CMK (cell line): ENCODE data around the gene RAB33B.

Source experiments
- DNase-seq: peaks from one replicate; pipeline ENCODE4 v3.0.0-alpha.2; 2010; ENCODE audit warnings: low read depth

The RAB33B gene

GRCh38 chr4:139508581-139509237, 54.8 kb downstream of the RAB33B start:
- DNase-seq = no peak

GRCh38 chr4:139509727-139510410, 55.9 kb downstream of the RAB33B start:
- no peak for DNase-seq

- no peak for DNase-seq
These were observed 57.4 kb downstream of the RAB33B start for GRCh38 chr4:139511320-139511719.

- DNase-seq = no peak
These were observed 60.6 kb downstream of the RAB33B start for GRCh38 chr4:139514382-139515059.

- no peak for DNase-seq
These were observed 61.6 kb downstream of the RAB33B start for GRCh38 chr4:139515531-139515958.

GRCh38 chr4:139521754-139522401, 68.0 kb downstream of the RAB33B start:
- no peak for DNase-seq

- no peak for DNase-seq
These were observed 68.5 kb downstream of the RAB33B start for GRCh38 chr4:139522457-139522856.

- DNase-seq = no peak
These were observed 69.2 kb downstream of the RAB33B start for GRCh38 chr4:139523076-139523475.

GRCh38 chr4:139524062-139524631, 70.2 kb downstream of the RAB33B start:
- no peak for DNase-seq

- DNase-seq = no peak
These were observed 71.5 kb downstream of the RAB33B start for GRCh38 chr4:139525414-139525813.
